Putamen (tissue), 1 donor: ENCODE data around the gene MAP3K7.
A peak's percentile ranks its signal among the peaks of the same experiment; 100 is the strongest.

Experiments used
- DNase-seq: peaks from one replicate; pipeline ENCODE4 v3.0.0-alpha.2; 2016; ENCODE audit warnings: low spot score

The MAP3K7 gene

DNA sequence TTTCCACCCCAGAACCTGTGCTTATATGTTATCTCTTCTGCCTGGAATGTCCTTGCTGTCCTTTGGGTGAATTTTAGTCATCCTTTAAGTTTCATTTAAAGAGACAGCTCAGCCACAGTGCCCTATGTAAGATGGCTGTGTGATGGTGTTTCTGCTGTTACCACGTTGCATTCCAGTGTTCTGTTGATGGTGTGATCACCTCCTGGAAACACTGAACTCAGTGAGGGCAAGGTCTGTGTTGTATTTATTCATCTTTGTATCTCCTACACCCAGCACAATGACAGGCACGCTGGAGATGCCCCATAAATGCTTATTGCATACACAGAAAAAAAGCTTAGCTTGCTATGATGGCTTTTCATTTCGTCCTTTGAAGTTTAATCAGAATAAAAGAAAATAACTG is 102.5 kb downstream of the MAP3K7 start:
- no peak for DNase-seq

DNA sequence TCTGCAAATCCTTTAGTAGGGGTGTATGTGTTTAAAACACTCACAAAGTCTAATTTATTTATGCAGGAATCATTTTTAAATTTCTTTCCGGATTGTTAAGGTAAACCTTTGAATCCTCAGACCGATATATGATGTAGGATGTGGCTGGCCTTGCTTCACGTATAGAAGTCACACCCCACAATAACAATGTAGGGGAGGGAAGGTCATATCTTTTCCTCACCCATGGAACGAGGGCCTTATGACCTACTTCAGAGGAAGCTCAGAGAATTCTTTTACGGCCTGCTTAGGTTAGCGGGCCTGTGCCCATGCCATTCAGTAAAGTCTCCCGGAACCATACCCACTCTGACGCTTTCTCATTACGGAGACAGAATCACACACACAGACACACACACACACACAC is 102.9 kb downstream of the MAP3K7 start:
- DNase-seq, result no peak

DNA sequence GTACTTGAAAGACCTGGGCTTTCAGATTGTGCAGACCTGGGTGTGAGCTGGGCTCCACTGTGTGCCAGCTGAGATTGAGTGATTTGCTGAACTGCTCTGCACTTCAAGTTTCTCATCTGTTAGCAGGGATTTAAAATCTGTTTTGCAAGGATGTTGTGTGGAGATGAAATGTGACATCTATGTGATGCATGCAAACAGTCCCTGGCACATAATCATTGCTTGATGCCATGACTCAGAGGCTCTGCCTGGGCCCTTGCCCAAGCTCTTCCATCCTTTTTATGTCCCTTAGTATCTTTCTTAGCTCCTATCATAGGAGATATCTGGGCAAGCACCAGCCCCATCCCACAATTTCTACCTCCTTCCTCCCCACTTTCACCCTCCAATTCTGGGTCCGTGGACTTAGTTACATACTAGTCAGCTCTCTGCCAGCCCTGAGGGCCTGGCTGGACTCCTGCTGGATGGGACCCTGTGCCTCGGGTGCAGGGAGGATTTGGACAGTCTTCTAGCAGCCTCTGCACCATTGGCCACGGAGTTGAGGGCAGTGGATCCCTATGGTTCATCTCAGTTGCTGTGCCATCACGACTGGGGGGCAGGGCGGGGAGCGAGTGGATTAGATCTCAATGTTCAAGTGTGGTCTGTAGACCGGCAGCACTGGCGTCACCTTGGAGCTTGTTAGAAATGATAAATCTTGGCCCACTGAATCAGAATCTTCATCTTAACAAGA is 103.6 kb downstream of the MAP3K7 start:
- no peak for DNase-seq

DNA sequence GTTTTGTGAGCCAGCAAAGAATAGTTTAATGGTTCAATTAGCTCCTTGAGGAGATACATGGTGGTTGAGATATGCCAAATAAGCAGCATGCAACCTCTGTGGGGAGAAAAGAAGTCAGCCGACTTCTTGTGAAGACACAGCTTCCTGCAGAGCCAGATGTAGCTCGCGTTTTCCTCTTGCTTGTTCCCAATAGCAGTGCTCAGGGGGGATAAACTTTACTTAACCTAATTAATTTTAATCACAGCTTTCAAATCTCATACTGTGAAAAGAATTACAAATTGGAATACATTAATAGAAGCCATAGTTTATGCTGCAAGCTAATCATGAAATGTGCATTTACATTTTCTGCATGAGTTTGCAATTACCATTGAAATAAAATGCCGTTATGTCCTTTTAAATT is 106.2 kb downstream of the MAP3K7 start:
- no peak for DNase-seq

DNA sequence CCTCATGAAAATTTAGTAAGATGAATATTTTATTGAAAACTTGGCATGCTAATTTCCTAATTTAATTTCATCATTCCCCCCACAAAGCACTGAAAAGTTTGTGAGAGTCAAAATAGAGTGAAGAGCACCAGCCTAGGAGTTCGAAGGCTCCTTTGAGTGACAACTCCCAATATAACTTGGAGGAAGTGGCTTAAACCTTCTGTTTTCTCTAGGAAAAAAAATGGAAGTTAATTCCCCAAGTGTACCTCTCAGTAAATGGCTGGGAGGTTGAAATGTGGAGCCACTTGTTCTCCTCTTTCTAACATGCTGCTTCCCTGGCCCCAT is 107.3 kb downstream of the MAP3K7 start:
- DNase-seq, result no peak

GRCh38 chr6:90478789-90479602 is 107.9 kb downstream of the MAP3K7 start:
- peak; percentile 87 for DNase-seq

DNA sequence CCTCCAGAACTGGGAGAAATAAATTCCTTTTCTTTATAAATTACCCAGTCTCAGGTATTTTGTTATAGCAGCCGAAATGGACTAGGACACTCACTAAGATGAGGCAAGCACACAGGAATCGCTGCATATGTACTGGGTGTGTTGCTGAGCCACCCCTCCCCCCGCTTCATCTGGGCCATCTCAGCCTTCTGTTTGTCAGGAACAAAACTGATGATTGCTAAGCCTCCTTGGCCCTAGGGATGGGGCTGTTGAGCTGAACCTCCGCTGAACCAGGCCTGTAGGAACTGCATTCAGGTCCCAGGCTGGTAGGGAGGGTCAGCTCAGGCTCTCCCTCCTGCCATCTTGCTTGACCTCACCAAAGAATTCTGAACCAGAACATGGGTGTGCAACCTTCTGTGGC is 108.6 kb downstream of the MAP3K7 start:
- DNase-seq, result no peak

DNA sequence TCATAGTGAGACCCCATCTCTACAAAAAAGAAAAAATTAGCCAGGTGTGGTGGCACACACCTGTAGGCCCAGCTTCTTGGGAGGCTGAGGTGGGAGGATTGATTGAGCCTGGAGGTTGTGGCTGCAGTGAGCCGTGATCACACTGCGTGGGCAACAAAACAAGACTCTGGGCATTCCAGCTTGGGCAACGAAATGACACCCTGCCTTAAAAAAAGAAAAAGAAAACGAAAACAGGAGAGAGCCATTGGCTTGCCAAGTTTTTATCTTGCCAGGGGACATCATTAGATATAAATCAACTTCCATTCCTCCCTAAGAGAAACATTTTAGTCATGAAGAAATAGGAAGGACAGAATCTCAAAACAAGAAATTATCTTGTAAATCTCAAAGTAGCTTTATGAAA is 109.5 kb downstream of the MAP3K7 start:
- DNase-seq, result no peak

DNA sequence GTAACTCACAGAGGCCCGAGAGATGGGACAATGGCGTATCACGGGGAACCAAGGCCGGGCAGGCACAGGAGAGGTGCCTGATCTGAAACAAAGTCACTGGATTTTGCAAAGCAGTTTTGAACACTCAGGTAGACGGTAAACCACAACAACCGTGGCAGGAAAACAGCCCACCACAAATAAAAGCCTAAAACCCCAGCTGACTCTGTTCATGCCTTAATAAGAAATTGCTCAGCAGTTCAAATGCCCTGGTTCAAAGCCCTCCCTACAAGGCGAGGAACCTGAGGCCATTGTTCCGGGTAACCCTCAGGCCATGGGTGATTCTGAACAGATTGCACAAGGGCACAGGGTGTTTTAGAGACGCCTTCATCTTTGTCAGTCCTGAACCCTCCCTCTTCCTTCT is 114.2 kb downstream of the MAP3K7 start:
- no peak for DNase-seq

DNA sequence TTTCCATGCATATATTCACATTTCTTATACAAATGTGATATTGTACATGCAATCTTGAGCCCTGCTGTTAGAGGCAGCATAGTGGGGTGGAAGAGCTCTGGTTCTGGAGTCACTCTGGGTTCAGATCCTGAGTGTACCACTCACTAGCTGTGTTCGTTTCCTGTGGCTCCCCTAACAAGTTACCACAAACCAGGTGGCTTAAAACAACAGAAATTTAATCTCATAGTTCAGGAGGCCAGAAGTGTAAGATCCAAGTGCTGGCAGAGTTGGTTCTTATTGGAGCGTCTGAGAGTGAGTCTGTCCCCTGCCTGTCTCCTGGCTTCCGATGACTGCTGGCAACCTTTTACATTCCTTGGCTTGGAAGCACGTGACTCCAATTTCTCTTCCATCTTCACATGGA is 115.6 kb downstream of the MAP3K7 start:
- no peak for DNase-seq

- no peak for DNase-seq
Observed at GRCh38 chr6:90469906-90470305, 117.0 kb downstream of the MAP3K7 start.

DNA sequence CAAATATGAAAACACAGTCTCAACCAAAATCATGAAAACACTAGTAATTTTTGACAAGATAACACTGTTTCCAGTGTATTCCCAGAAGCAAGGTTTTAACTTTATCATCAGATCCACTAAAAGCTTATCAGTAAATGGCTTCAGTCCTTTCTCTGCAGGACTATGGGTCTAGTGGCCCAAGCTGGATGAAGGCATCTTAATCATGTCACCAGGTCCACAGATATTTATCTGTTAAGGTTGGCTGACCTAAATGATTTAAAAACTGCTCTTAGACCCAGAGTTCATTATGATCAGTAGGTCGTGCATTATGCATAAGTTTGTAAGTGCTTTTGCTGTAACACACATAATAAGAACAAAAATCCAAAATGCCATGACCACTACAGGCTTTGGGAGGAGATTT is 118.0 kb downstream of the MAP3K7 start:
- no peak for DNase-seq

DNA sequence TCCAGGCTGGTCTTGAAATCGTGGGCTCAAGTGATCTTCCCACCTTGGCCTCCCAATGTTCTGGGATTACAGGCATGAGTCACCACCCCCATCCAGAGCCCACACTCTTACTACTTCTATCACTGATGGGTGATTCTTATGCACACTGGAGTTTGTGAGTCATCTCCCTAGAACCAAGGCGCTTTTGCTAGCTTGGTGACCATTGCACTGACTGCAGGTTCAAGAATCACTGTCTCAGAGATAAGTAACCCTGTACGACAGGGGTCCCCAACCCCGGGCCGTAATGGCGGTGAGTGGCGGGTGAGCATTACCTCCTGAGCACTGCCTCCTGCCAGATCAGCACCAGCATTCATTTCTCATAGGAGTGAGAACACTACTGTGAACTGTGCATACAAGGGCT is 118.8 kb downstream of the MAP3K7 start:
- no peak for DNase-seq

DNA sequence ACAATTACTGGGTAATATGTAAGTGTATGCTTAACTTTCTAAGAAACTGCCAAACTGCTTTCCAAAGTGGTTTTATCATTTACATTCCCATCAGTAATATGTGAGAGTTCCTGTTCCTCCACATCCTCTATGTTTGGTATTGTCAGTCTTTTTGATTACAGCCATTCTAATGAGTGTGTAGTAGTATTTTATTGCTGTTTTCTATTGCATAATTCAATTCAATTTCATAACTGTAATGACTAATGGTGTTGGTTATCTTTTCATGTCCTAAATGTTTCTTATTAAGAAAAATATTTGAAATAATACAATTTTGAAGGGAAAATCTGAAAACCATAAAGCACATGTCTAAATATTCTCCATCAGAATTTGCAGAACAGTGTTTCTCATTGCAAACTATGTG is 119.3 kb downstream of the MAP3K7 start:
- no peak for DNase-seq

- DNase-seq, result no peak
Observed at GRCh38 chr6:90466154-90466940, 120.5 kb downstream of the MAP3K7 start.

GRCh38 chr6:90465686-90466085 is 121.2 kb downstream of the MAP3K7 start:
- DNase-seq, result no peak

- DNase-seq, result no peak
Observed at GRCh38 chr6:90464507-90464906, 122.4 kb downstream of the MAP3K7 start.

GRCh38 chr6:90463874-90464273 is 123.0 kb downstream of the MAP3K7 start:
- no peak for DNase-seq
